Right cardiac atrium (tissue), 5 donors: ENCODE measurements around the gene LRP1. TPM values are rescaled to one million over a fixed set of nuclear protein-coding genes. Genes with fewer than 3 reads are reported as not detected.
"Not testable (repeated sequence)": the region's sequence is repeated elsewhere in the genome, so short reads cannot be mapped to it uniquely, and the experiment has no call there.

Experiments used
- ATAC-seq, 2 donors: fragments of 200-7000 bp; cut with Tn5 transposase; one replicate each; pipeline versions ENCODE4 v1.8.0 to v1.9.1; 2020; ENCODE audit warnings: moderate library complexity in 2 of 2, mild to moderate bottlenecking in 1 of 2
- DNase-seq, 3 donors: peaks; one replicate each; pipeline ENCODE4 v3.0.0-alpha.2; 2020
- H3K27ac ChIP-seq: one replicate; pipeline ENCODE4 v1.5.1; 2013; ENCODE audit warnings: mild to moderate bottlenecking, low read length, control low read depth, moderate library complexity
- H3K27me3 ChIP-seq: one replicate; pipeline ENCODE4 v1.6.1; 2013; ENCODE audit not compliant: control insufficient read depth, insufficient read depth
- H3K4me1 ChIP-seq: one replicate; pipeline ENCODE4 v1.6.1; 2013; ENCODE audit warnings: low read length; ENCODE audit not compliant: control insufficient read depth, insufficient read depth
- H3K4me3 ChIP-seq: one replicate; pipeline ENCODE4 v1.5.1; 2013; ENCODE audit warnings: low read length, control low read depth
- H3K9me3 ChIP-seq: one replicate; pipeline ENCODE4 v1.6.1; 2013; ENCODE audit warnings: low read length; ENCODE audit not compliant: control insufficient read depth
- WGBS: extraction: QIAGEN DNeasy Blood & Tissue Kit; methylation state at CpG from one replicate; pipeline ENCODE4 v1.1.7; 2013; 5-methylcytosine and 5-hydroxymethylcytosine counted together
- intact Hi-C, 4 donors: fragments of 100-400 bp; cut with DNase I; formaldehyde crosslinking; loops; one replicate each; pipeline versions ENCODE4 v1.11.0 to v1.14.0; 2022 to 2023
- polyA plus RNA-seq: library from polyadenylated mRNA; stranded (reverse); fragments of 200-250 nt; gene quantifications from one replicate; pipeline ENCODE4 v1.2.3, GENCODE V29; 2013
- total RNA-seq, 4 donors: library from RNA; stranded (reverse); fragmentation: NEBNext Ultra II Directional; extraction: Animal tissue kit (Norgen Biotek cat#: 25700); gene quantifications; one replicate each; pipeline ENCODE4 v1.2.1, GENCODE V29; 2021
- donor health status: healthy with polysubstance abuse.
- donor health status: DM: no; HTN: yes; CAD: no.
- donor health status: DM: no; HTN: no; CAD: no.
- donor health status: DM: no; HTN: yes; CAD: no; lungs with severe emphysema.
- donor health status: DM: yes; HTN: yes; CAD: no.

The LRP1 gene
- total and polyA plus RNA-seq, 5 donors = 55.0 to 181 (median 140) TPM

DNA sequence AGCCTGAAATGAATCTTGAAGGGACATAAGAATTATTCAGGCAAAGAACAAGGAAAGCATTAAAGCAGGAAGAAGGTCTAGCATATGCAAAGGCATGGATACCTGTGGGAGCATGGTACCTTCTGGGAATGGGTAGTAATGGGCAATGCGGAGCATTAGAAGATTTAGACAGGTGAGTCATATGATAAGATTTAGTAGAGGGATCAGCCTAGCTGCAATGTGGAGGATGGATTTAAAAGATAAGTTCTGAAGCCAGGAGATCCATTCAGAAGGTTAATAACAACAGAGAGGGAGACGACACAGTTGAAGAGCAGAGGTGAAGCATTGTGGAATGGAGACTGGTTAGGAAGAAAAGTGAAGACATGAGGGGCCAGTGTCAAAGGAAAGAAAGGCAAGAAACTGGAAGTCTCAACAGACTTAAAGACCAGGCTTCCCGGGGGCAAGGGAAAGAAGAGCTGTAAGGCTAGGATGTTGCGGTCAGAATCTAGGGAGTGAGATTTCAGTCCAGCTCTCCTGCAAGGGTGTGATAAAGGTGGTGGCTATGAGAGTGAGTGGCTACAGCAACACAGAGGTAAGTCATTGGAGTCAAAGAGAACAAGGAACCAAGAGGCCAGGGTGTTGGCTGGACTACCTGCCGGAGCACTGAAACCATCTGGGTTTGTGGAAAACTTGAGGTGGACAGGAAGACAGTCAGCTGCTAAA, 11.6 kb upstream of the LRP1 start:
- 71% methylated on average over 5 of the region's 5 CpGs for WGBS
- no peak for ATAC-seq
- no peaks in the 10 kb centered on the region for H3K9me3 ChIP-seq
- H3K4me3 ChIP-seq = no peak overlapping the region
- DNase-seq = peak in 1 of 3 donors; percentile 3
- intact Hi-C loops = loop anchor here in 1 of 4 donors (10.0 kb wide), 1 partner anchor 102 kb away; the partner anchor contains the start of gene TAC3
- no peak overlapping the region for H3K27ac ChIP-seq
- no peaks in the 10 kb centered on the region for H3K27me3 ChIP-seq
- H3K4me1 ChIP-seq = peaks cover 3% of the 10 kb centered on the region

- 72% methylated on average over 1 of the region's 1 CpG for WGBS
- DNase-seq = peak; percentile 36 to 64 (median 58)
- intact Hi-C loops = loop anchor here in 1 of 4 donors (10.0 kb wide), 1 partner anchor 104 kb away; the partner anchor contains the start of gene TAC3
These were observed 9.5 kb upstream of the LRP1 start for GRCh38 chr12:57118711-57119271.

GRCh38 chr12:57119294-57120085, 8.8 kb upstream of the LRP1 start:
- no peaks in the 10 kb centered on the region for H3K9me3 ChIP-seq
- DNase-seq = no peak
- 84% methylated on average over 5 of the region's 5 CpGs for WGBS
- no peak overlapping the region for H3K27ac ChIP-seq
- H3K4me1 ChIP-seq = peaks cover 3% of the 10 kb centered on the region
- peak in 1 of 2 donors; percentile 9 for ATAC-seq
- no peak overlapping the region for H3K4me3 ChIP-seq
- intact Hi-C loops = loop anchor here in 2 of 4 donors (5.0 to 10.0 kb wide), 2 partner anchors 58 to 105 kb away; partner anchors contain the start of gene TAC3 (in 1 of the 2)
- H3K27me3 ChIP-seq = no peaks in the 10 kb centered on the region

More at GRCh38 chr12:57118711-57119271, 9.5 kb upstream of the LRP1 start:
- H3K27ac ChIP-seq = no peak overlapping the region
- peaks cover 3% of the 10 kb centered on the region for H3K4me1 ChIP-seq
- no peaks in the 10 kb centered on the region for H3K27me3 ChIP-seq
- H3K4me3 ChIP-seq = no peak overlapping the region
- no peaks in the 10 kb centered on the region for H3K9me3 ChIP-seq
- ATAC-seq = peak; percentile 63 to 65

- not testable (repeated sequence) for DNase-seq, H3K4me3 ChIP-seq, ATAC-seq, H3K9me3 ChIP-seq, H3K27me3 ChIP-seq, H3K4me1 ChIP-seq, H3K27ac ChIP-seq
- intact Hi-C loops = loop anchor here in 1 of 4 donors (5.0 kb wide), 1 partner anchor 57 kb away; no protein-coding TSS in a partner anchor
- 91% methylated on average over 11 of the region's 11 CpGs for WGBS
These were observed 7.6 kb upstream of the LRP1 start for GRCh38 chr12:57120718-57121117.

DNA sequence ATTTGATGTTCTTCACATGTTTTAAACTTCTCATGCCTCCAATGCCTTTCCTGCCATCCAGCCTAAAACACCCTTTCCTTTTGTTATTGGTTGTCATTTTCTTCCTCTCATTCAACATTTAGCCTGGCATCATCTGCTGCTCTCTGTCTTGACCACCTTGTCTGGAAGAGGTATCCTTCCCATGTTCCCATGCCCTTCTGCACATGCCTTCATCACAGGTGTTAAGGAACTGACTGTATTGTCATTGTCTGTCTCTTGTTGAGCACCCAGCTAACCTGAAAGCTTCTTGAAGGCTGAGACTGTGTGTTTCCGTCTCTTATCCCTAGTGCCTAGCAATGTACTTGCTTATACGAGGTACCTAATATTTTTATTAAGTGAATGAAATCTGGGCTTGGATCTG, 4.5 kb upstream of the LRP1 start:
- DNase-seq (no peak), ATAC-seq (no peak)
- Histone ChIP-seq H3K4me1 (peaks cover under 1% of the 10 kb centered on the region), H3K9me3 (no peaks in the 10 kb centered on the region), H3K27ac (no peak overlapping the region), H3K4me3 (no peak overlapping the region), H3K27me3 (no peaks in the 10 kb centered on the region)
- intact Hi-C loops = loop anchor here (2.0 to 5.0 kb wide), 3 partner anchors 51 to 59 kb away; no protein-coding TSS in a partner anchor
- WGBS = 37% methylated on average over 2 of the region's 2 CpGs

DNA sequence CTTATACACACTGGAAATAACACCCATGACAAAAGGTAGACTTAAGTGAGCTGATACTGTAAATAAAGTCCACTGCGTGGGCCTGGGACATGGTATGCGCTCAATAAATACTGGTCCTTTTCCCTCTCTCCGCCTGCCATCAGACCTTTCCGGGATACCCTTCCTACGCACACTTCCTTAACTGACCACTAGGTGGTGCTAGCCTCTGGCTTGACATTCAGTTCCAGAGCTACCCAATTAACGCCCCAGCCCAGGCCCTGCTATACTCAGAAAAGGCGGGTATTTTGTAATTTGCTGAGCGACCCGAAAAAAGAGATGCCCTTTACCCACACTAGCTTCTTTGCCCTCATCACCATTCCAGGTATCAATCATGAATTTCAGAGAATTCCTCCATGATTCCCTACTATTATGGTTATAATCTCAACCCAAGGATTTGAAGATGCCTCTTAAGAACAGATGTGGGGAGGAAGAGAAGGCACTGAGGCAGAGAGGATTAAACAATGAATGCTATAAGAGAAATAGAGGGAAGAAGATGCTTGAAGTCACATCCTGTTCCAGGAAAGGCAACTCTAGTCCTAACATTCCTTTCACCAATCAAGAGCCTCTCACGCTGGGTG, 3.9 kb upstream of the LRP1 start:
- Histone ChIP-seq H3K4me3 (no peak overlapping the region), H3K4me1 (no peaks in the 10 kb centered on the region), H3K27me3 (no peaks in the 10 kb centered on the region), H3K9me3 (no peaks in the 10 kb centered on the region), H3K27ac (no peak overlapping the region)
- ATAC-seq = peak in 1 of 2 donors; percentile 42
- DNase-seq = peak; percentile 56 to 83 (median 69)
- WGBS = 14% methylated on average over 10 of the region's 10 CpGs
- intact Hi-C loops = loop anchor here (2.0 to 5.0 kb wide), 3 partner anchors 50 to 58 kb away; no protein-coding TSS in a partner anchor

GRCh38 chr12:57126061-57126460, 2.2 kb upstream of the LRP1 start:
- intact Hi-C loops = no loop called here
- no peaks in the 10 kb centered on the region for H3K4me1 ChIP-seq
- no peaks in the 10 kb centered on the region for H3K27me3 ChIP-seq
- no peaks in the 10 kb centered on the region for H3K9me3 ChIP-seq
- peak in 1 of 3 donors; percentile 26 for DNase-seq
- H3K27ac ChIP-seq = no peak overlapping the region
- WGBS = 95% methylated on average over 11 of the region's 11 CpGs
- no peak for ATAC-seq
- no peak overlapping the region for H3K4me3 ChIP-seq

DNA sequence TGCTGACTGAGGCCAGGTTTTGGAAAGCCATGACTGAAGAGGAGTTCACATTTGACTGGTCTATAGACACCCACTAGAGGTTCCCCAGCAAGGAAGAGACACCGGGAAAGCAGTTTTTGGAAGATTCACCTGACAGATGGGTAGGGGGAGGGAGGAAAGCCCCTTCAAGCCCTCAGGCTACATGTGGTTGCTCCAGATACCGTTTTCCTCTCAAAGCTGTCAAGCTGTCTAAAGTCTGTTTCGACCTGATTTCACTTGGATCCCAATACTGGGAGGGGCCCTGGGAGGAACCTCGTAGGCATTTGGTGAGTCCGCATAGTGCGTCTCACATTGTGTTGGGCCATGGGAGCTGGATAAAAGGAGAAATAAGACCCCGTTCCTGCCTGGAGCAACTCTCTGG, 1.7 kb upstream of the LRP1 start:
- ATAC-seq (no peak), DNase-seq (peak in 1 of 3 donors; percentile 36)
- 55% methylated on average over 7 of the region's 7 CpGs for WGBS
- intact Hi-C loops = no loop called here
- peak overlapping the region; percentile 100 for H3K27ac ChIP-seq
- H3K4me3 ChIP-seq = no peak overlapping the region
- no peaks in the 10 kb centered on the region for H3K4me1 ChIP-seq
- H3K27me3 ChIP-seq = no peaks in the 10 kb centered on the region
- no peaks in the 10 kb centered on the region for H3K9me3 ChIP-seq

DNA sequence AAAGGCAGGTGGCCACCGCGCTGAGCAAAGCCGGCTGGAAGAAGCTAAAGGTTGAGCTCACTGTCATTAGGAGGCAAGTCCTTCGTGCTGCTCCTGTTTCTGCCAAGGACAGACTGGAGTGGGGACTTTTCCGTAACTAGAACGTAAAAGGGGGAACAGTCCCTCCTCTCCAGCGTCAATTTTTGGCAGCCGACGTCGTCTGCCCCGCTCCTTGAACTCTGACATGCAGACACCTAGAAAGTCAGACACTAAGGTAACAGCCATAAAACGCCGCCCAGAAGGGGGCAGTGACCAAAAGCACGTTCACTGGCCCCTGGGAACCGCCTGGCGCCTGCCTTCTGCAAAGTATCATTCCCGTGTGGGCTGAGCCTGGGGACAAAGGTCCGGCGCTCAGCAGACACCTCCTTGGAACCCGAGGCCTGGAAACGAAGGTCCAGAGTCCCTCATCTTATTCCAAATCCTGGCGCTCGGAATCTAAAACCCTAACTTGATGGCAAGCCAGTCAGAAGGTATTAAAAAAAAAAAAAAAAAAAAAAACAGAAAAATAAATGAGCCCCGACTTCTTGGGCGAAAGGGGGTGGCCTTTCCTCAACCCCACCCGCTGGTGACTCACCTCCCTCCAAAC, 1.1 kb upstream of the LRP1 start:
- Histone ChIP-seq H3K27me3 (no peaks in the 10 kb centered on the region), H3K9me3 (no peaks in the 10 kb centered on the region), H3K27ac (peak overlapping the region; percentile 100), H3K4me1 (peaks cover 4% of the 10 kb centered on the region), H3K4me3 (peak overlapping the region; percentile 97)
- peak; percentile 39 to 45 for ATAC-seq
- intact Hi-C loops = no loop called here
- peak; percentile 71 to 91 (median 88) for DNase-seq
- WGBS = 3% methylated on average over 26 of the region's 26 CpGs
